GM12873 (cell line): Measurements from ENCODE around the gene COMP.

Source experiments
- CTCF ChIP-seq: IDR thresholded peaks from 2 replicates; pipeline ENCODE4 v1.5.1; 2012; ENCODE audit warnings: low read depth, mild to moderate bottlenecking, moderate library complexity, low read length, control low read depth; ENCODE audit not compliant: insufficient read depth; ENCODE audit errors: missing control alignments

COMP gene

GRCh38 chr19:18738961-18739690 lies 52.0 kb downstream of the COMP start:
- no peak for TF ChIP-seq CTCF

GRCh38 chr19:18737954-18738351 lies 53.2 kb downstream of the COMP start:
- TF ChIP-seq CTCF = no peak

- TF ChIP-seq CTCF = no peak
Measured at GRCh38 chr19:18737337-18737953, 53.7 kb downstream of the COMP start.

GRCh38 chr19:18736415-18737336 lies 54.4 kb downstream of the COMP start:
- no peak for TF ChIP-seq CTCF

GRCh38 chr19:18735752-18736151 lies 55.4 kb downstream of the COMP start:
- TF ChIP-seq CTCF = no peak

- no peak for TF ChIP-seq CTCF
Measured at GRCh38 chr19:18735324-18735723, 55.8 kb downstream of the COMP start.

GRCh38 chr19:18733196-18733647 lies 57.9 kb downstream of the COMP start:
- TF ChIP-seq CTCF = no peak
